ENCODE data around the gene NETO2.

NETO2 gene

DNA sequence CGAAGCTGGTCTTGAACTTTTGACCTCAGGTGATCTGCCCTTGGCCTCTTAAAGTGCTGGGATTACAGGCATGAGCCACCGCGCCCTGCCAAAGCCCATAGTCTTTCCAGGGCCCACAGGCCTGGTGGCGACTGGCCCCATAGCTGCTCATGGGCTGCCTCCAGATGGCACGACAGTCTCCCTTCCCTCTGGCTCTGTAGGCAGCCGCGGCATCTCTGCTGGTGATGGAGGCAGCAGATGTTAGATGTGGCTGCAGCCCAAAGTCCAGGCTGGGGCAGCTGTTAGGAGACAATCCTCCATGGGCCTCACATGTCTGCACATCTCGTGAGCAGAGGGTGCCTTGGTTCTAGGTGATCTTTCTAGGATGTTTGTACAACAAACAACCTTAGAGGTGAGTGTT is 100.5 kb downstream of the NETO2 start:
- H3K4me1 ChIP-seq (ENCODE audit: control insufficient read depth, insufficient read depth, low read length), result no peaks in the 10 kb centered on the region
- H3K36me3 ChIP-seq (ENCODE audit: control insufficient read depth, insufficient read depth, low read length), result no peaks in the 10 kb centered on the region
- H3K4me3 ChIP-seq (ENCODE audit: low read depth, low read length), result no peak overlapping the region
- H3K27me3 ChIP-seq (ENCODE audit: control insufficient read depth, insufficient read depth, low read length), result peaks cover 4% of the 10 kb centered on the region
- H3K27ac ChIP-seq (ENCODE audit: low read depth, low read length), result no peak overlapping the region
- H3K9me3 ChIP-seq (ENCODE audit: control insufficient read depth, insufficient read depth, low read depth, low read length), result no peaks in the 10 kb centered on the region
- H3K9ac ChIP-seq (ENCODE audit: low read length), result no peak overlapping the region

DNA sequence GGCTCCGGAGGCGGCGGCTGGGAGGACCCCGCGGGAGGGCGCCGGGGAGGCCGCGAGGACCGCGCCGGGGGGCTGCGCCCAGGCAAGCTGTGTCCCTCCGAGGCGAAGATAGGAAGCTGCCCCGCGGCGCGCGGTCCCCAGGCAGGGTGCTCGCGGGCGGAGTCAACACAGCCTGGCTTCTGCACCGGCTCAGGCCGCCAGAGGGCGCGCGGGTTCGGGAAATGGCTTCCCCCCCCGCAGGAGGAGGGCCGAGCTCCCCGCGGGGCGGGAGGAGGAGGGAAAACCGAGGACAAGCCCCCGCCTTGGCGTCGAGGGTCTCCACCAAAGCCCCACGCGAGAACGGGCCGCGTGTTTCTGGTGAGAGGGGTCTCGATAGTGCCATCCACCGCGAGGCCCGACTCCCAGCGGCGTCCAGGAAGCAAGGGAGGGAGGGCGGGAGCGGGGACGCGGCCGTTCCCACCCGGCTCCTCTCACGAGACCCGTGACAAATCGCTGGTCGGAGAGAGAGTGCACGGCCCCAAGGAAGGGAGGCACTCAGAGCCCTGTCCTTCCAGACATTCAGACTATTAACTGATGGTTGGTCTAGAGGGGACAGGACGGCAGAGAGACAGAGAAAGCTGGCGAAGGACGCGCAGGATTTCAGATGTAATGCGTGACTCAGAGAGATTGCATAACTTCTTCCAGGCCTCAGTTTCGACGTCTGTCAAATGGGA is 105.8 kb downstream of the NETO2 start:
- Histone ChIP-seq H3K27ac (ENCODE audit: low read depth, low read length) (no peak overlapping the region), H3K27me3 (ENCODE audit: control insufficient read depth, insufficient read depth, low read length) (peaks cover 18% of the 10 kb centered on the region), H3K9me3 (ENCODE audit: control insufficient read depth, insufficient read depth, low read depth, low read length) (no peaks in the 10 kb centered on the region), H3K4me3 (ENCODE audit: low read depth, low read length) (peak overlapping the region; percentile 80), H3K4me1 (ENCODE audit: control insufficient read depth, insufficient read depth, low read length) (no peaks in the 10 kb centered on the region), H3K36me3 (ENCODE audit: control insufficient read depth, insufficient read depth, low read length) (no peaks in the 10 kb centered on the region), H3K9ac (ENCODE audit: low read length) (peak overlapping the region; percentile 64)

DNA sequence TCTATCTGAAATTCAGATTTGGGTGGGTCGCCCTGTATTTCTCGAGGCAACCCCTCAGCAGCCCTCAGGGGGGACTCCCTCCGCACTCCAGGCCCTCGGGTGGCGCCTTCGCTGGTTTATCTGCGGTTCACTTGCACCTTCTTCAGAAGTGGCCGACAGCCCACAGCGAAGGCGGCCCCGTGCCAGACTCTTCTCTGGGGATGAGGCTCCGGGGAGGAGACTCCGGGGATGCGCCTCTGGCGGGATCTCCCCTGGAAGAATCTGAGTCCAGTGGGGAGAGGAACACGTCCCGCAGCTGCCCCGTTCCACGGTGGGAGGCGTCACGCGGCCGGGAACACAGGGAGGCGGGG is 106.4 kb downstream of the NETO2 start:
- Histone ChIP-seq H3K9ac (ENCODE audit: low read length) (peak overlapping the region; percentile 64), H3K9me3 (ENCODE audit: control insufficient read depth, insufficient read depth, low read depth, low read length) (no peaks in the 10 kb centered on the region), H3K27ac (ENCODE audit: low read depth, low read length) (no peak overlapping the region)

DNA sequence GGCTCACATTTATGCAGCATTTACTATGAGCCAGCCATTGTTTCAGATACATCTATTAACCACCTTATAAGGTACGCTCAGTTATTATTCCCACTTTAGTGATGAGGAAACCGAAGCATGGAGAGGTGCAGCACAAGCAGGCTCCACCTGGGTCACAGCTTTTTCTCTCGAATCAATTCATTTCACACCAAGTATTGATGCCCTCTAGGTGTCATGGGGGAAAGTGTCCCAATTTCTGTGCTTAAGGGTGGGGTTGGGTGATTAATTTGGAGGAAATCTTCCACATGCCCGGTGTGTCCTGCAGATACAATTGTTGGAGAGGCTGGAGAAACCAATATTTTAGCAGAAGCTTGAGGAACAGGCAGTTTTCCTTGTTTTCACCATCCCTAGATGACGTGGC is 107.5 kb downstream of the NETO2 start:
- no peaks in the 10 kb centered on the region for H3K9me3 ChIP-seq (ENCODE audit: control insufficient read depth, insufficient read depth, low read depth, low read length)
- H3K27me3 ChIP-seq (ENCODE audit: control insufficient read depth, insufficient read depth, low read length), result peaks cover 18% of the 10 kb centered on the region
- no peak overlapping the region for H3K9ac ChIP-seq (ENCODE audit: low read length)
- H3K4me3 ChIP-seq (ENCODE audit: low read depth, low read length), result no peak overlapping the region
- no peaks in the 10 kb centered on the region for H3K36me3 ChIP-seq (ENCODE audit: control insufficient read depth, insufficient read depth, low read length)
- no peak overlapping the region for H3K27ac ChIP-seq (ENCODE audit: low read depth, low read length)
- no peaks in the 10 kb centered on the region for H3K4me1 ChIP-seq (ENCODE audit: control insufficient read depth, insufficient read depth, low read length)

More for the DNA sequence above, 106.4 kb downstream of the NETO2 start:
- peaks cover 18% of the 10 kb centered on the region for H3K27me3 ChIP-seq (ENCODE audit: control insufficient read depth, insufficient read depth, low read length)
- H3K36me3 ChIP-seq (ENCODE audit: control insufficient read depth, insufficient read depth, low read length), result no peaks in the 10 kb centered on the region
- no peaks in the 10 kb centered on the region for H3K4me1 ChIP-seq (ENCODE audit: control insufficient read depth, insufficient read depth, low read length)
- H3K4me3 ChIP-seq (ENCODE audit: low read depth, low read length), result peak overlapping the region; percentile 80

DNA sequence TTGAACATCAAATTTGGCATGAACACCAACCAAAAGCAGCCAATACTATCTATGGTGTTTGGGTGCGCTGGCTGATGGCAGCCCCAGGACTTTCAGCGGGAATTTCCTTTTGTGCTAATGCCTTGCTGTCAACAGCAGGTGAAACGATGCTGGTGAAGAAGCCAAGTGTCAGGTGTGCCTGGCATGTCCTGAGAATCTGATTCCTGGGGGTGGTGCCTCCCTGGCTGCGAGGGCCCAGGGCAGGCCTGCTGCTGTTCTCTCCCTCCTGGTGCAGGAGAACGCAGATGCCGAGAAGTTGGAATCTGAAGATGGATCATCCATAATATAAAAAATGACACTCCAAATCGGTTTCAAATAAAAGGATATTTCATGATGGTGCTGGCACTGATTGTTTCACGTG is 108.3 kb downstream of the NETO2 start:
- Histone ChIP-seq H3K4me3 (ENCODE audit: low read depth, low read length) (no peak overlapping the region), H3K9ac (ENCODE audit: low read length) (no peak overlapping the region), H3K36me3 (ENCODE audit: control insufficient read depth, insufficient read depth, low read length) (no peaks in the 10 kb centered on the region), H3K27ac (ENCODE audit: low read depth, low read length) (no peak overlapping the region), H3K4me1 (ENCODE audit: control insufficient read depth, insufficient read depth, low read length) (no peaks in the 10 kb centered on the region), H3K9me3 (ENCODE audit: control insufficient read depth, insufficient read depth, low read depth, low read length) (no peaks in the 10 kb centered on the region), H3K27me3 (ENCODE audit: control insufficient read depth, insufficient read depth, low read length) (peaks cover 18% of the 10 kb centered on the region)

DNA sequence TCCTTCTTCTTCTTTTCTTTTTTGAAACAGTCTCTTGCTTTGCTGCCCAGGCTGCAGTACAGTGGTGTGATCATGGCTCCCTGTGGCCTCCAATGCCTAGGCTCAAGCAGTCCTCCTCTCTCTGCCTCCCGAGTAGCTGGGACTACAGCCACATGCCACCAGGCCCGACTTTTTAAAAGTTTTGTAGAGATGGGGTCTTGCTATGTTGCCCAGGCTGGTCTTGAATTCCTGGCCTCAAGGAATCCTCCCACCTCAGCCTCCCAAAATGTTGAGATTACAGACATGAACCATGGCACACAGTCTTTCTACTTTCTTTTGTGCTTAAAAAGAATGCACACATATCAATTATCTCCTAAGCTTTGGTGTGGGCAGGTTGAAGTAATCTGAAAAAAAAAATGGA is 109.3 kb downstream of the NETO2 start:
- H3K36me3 ChIP-seq (ENCODE audit: control insufficient read depth, insufficient read depth, low read length), result no peaks in the 10 kb centered on the region
- no peaks in the 10 kb centered on the region for H3K9me3 ChIP-seq (ENCODE audit: control insufficient read depth, insufficient read depth, low read depth, low read length)
- no peak overlapping the region for H3K4me3 ChIP-seq (ENCODE audit: low read depth, low read length)
- no peaks in the 10 kb centered on the region for H3K4me1 ChIP-seq (ENCODE audit: control insufficient read depth, insufficient read depth, low read length)
- no peak overlapping the region for H3K9ac ChIP-seq (ENCODE audit: low read length)
- H3K27ac ChIP-seq (ENCODE audit: low read depth, low read length), result no peak overlapping the region
- H3K27me3 ChIP-seq (ENCODE audit: control insufficient read depth, insufficient read depth, low read length), result peaks cover 18% of the 10 kb centered on the region

DNA sequence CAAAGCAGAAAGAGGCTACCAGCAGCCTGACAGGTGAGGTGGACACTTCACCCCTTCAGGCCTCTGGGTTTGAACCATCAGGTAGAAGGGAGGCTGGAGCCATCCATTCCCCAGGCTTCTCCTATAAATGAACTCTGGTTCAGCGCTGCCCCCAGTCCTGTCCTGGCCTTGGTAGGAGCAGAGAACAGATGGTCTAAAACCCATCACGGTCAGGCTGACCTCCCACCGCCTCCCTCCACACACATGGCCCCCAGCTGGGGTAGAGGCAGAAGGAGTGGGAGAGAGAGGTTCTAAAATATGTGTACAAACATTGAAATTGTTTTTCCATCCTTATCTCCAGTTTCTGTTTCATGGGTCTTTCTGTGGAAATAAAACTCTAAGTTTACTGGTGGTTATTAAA is 110.6 kb downstream of the NETO2 start:
- Histone ChIP-seq H3K27me3 (ENCODE audit: control insufficient read depth, insufficient read depth, low read length) (peaks cover 14% of the 10 kb centered on the region), H3K9ac (ENCODE audit: low read length) (no peak overlapping the region), H3K27ac (ENCODE audit: low read depth, low read length) (no peak overlapping the region), H3K4me3 (ENCODE audit: low read depth, low read length) (no peak overlapping the region), H3K9me3 (ENCODE audit: control insufficient read depth, insufficient read depth, low read depth, low read length) (no peaks in the 10 kb centered on the region), H3K4me1 (ENCODE audit: control insufficient read depth, insufficient read depth, low read length) (no peaks in the 10 kb centered on the region), H3K36me3 (ENCODE audit: control insufficient read depth, insufficient read depth, low read length) (no peaks in the 10 kb centered on the region)

DNA sequence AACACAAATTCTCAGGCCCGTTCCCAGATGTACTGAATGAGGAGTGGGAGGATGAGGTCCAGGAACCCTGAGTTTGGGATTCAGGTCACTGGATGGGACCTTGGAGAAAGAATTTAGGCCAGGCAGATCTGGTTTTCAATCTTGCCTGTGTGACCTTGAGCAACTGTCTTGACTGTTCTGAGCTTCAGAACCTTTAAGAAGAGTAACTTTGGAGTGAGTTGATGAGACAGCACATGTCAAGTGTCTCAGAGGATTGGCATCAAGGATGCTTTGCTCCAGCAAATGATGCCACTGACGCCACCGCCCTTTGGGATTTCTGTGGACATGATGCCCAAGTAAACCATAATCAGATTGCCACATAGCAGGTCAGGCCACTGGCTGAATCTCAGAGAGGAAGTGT is 114.0 kb downstream of the NETO2 start:
- Histone ChIP-seq H3K9me3 (ENCODE audit: control insufficient read depth, insufficient read depth, low read depth, low read length) (no peaks in the 10 kb centered on the region), H3K4me3 (ENCODE audit: low read depth, low read length) (no peak overlapping the region), H3K9ac (ENCODE audit: low read length) (no peak overlapping the region), H3K27me3 (ENCODE audit: control insufficient read depth, insufficient read depth, low read length) (no peaks in the 10 kb centered on the region), H3K4me1 (ENCODE audit: control insufficient read depth, insufficient read depth, low read length) (no peaks in the 10 kb centered on the region), H3K36me3 (ENCODE audit: control insufficient read depth, insufficient read depth, low read length) (no peaks in the 10 kb centered on the region), H3K27ac (ENCODE audit: low read depth, low read length) (no peak overlapping the region)

DNA sequence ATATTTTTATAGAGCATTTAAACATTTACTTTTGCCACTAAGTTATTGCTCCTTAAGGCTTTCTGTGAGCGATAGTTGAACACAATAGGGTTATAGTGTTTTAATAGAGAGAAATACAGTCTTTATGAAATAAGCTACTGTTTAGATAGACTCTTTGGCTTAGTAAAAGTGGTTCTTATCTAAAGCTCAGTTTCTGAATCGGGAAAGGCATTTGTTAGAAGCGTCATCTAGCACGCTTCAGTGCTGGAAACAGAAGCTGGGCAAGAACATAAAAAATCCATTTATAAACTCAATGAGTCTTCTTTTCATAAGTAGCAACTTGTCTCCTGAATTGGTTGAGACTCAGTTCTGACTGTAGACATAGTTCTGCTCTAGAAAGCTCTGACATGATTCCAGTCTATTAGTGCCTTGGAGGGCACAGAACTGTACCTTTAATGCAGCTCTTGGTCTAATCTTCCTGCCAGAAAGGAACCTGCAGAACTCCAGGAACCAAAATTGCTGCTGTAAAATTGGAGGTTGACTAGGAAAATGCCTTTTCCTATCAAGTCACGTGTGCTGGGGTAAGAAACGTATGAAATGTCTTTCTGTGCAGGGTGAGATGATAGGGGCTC is 114.9 kb downstream of the NETO2 start:
- Histone ChIP-seq H3K27me3 (ENCODE audit: control insufficient read depth, insufficient read depth, low read length) (no peaks in the 10 kb centered on the region), H3K4me1 (ENCODE audit: control insufficient read depth, insufficient read depth, low read length) (no peaks in the 10 kb centered on the region), H3K9me3 (ENCODE audit: control insufficient read depth, insufficient read depth, low read depth, low read length) (no peaks in the 10 kb centered on the region), H3K4me3 (ENCODE audit: low read depth, low read length) (no peak overlapping the region), H3K9ac (ENCODE audit: low read length) (no peak overlapping the region), H3K36me3 (ENCODE audit: control insufficient read depth, insufficient read depth, low read length) (no peaks in the 10 kb centered on the region), H3K27ac (ENCODE audit: low read depth, low read length) (no peak overlapping the region)

Data from HUES6 (cell line).